Right renal cortex interstitium (tissue), 3 donors: ENCODE results near the gene RHOG. TPM values are rescaled to one million over a fixed set of nuclear protein-coding genes. Genes with fewer than 3 reads are reported as not detected.

Experiments
- DNase-seq, 3 donors: peaks; one replicate each; pipeline ENCODE4 v3.0.0-alpha.2; 2013; ENCODE audit warnings: low read depth in 3 of 3, low spot score in 2 of 3
- polyA plus RNA-seq, 3 donors: library from polyadenylated mRNA; unstranded; fragments of 120-200 nt; gene quantifications; one replicate each; pipeline ENCODE4 v1.2.1, GENCODE V29; 2013; ENCODE audit not compliant: insufficient read length in 3 of 3

RHOG gene
- polyA plus RNA-seq, 3 donors: 21.4 to 26.6 (median 22.4) TPM

DNA sequence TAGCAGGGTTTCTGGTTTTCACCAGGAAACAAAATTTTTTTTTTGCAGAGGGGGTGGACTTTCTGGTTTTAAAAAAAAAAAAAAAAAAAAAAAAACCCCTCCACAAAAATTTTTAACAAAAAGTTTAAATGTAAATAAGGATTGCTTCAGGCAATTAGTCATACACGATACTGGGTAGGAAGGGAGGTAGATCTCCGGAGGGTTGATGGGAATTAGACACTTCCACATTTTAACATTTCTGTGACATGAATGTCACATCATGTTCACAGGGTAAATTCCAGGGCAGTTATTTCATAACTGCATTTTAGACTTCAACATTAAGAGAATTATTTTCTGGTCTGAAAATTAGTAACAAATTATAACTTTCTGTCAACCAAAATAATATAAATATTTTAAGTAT is 59.3 kb downstream of the RHOG start:
- no peak for DNase-seq

Other genes with a start within 250 kb of the RHOG start
- gene ART5, start 199.0 kb downstream of the RHOG start, polyA plus RNA-seq: 1 to 10 TPM; 2.3 to 3.3 (median 3.3) TPM
- not detected for gene ART1, start 195.8 kb downstream of the RHOG start, polyA plus RNA-seq
- gene CHRNA10, start 169.6 kb downstream of the RHOG start, polyA plus RNA-seq: 1 to 10 TPM; 1.2 to 1.4 (median 1.3) TPM
- gene NUP98, start 43.4 kb downstream of the RHOG start, polyA plus RNA-seq: 10 to 100 TPM; 58.2 to 62.6 (median 59.2) TPM
- gene PGAP2, start 32.4 kb downstream of the RHOG start, polyA plus RNA-seq: 10 to 100 TPM; 37.3 to 38.6 (median 38.6) TPM
- gene STIM1, start 14.7 kb upstream of the RHOG start, polyA plus RNA-seq: 10 to 100 TPM; 33.1 to 35.1 (median 34.2) TPM